Measurements from ENCODE around the gene STX17.
"Not testable (repeated sequence)": the region's sequence is repeated elsewhere in the genome, so short reads cannot be mapped to it uniquely, and the experiment has no call there.

The STX17 gene

GRCh38 chr9:99906403-99907207 is at the start of gene STX17:
STX17 (plus strand) TSS chr9:99906654; CDS start chr9:99915240, 8,586 bp downstream.
- DNase-seq = peak; percentile 83

DNA sequence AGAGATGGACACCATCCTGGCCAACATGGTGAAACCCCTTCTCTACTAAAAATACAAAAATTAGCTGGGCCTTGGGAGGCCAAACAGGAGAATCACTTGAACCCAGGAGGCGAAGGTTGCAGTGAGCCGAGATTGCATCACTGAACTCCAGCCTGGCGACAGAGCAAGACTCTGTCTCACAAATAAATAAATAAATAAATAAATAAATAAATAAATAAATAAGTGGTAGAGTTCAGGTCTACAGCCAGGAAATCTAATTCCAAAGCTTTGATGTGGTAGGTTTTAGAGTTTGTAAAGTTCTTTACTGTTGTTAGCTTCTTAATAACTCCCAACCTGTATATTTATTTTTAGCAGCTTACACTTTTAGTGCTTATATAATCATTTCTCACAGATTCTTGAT is 48.9 kb upstream of the STX17 start:
- DNase-seq = not testable (repeated sequence)

DNA sequence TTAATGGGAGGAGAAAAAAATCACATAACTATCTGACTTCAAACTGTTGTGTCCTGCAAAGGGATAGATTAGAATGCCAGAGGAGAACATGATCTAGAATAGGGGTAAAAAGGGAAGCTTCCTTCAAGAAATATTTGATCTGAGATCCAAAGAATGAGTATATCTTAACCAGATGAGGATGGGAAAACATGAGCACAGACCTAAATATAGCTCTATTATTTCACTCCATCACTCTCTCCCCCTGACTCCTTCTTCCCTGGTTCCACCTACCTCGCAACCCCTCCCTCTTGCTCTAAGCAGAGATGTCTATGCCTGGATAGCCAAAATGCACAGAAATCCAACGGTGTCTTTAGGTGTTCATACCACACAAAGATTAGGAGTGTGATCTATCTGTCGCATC is 48.4 kb upstream of the STX17 start:
- no peak for DNase-seq

- DNase-seq = peak; percentile 47
Observed at GRCh38 chr9:99859243-99859980, 47.0 kb upstream of the STX17 start.

- DNase-seq = no peak
Observed at GRCh38 chr9:99860266-99860665, 46.2 kb upstream of the STX17 start.

DNA sequence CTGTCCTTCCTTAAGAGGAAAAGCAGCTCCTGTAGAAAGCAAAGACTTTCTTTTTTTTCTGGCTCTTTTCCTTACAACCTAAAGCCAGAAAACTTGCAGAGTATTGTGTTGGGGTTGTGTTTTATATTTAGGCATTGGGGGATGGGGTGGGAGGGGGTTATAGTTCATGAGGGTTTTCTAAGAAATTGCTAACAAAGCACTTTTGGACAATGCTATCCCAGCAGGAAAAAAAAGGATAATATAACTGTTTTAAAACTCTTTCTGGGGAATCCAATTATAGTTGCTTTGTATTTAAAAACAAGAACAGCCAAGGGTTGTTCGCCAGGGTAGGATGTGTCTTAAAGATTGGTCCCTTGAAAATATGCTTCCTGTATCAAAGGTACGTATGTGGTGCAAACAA is 42.5 kb upstream of the STX17 start:
- DNase-seq = no peak

- no peak for DNase-seq
Observed at GRCh38 chr9:99866398-99866797, 40.1 kb upstream of the STX17 start.

DNA sequence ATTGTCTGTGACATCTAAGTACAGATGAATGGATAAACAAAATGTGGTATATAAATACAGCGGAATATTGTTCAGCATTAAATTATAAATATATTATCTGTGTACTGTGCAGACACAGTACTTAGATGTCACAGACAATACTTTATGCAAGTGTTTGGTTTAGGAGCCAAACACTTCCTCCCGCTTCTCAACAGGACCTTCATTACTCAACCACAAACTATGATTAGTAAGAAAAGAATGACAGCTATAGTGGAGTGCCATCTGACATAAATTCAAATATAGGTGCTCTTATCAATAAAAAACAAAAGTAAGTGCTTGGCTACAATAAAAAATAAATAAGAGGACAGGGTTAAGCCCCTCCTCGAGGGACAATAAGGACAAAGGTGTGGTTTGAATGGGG is 38.9 kb upstream of the STX17 start:
- DNase-seq = no peak

GRCh38 chr9:99867968-99868367 is 38.5 kb upstream of the STX17 start:
- no peak for DNase-seq

GRCh38 chr9:99868845-99869244 is 37.6 kb upstream of the STX17 start:
- DNase-seq = no peak

GRCh38 chr9:99870126-99870525 is 36.3 kb upstream of the STX17 start:
- no peak for DNase-seq

DNA sequence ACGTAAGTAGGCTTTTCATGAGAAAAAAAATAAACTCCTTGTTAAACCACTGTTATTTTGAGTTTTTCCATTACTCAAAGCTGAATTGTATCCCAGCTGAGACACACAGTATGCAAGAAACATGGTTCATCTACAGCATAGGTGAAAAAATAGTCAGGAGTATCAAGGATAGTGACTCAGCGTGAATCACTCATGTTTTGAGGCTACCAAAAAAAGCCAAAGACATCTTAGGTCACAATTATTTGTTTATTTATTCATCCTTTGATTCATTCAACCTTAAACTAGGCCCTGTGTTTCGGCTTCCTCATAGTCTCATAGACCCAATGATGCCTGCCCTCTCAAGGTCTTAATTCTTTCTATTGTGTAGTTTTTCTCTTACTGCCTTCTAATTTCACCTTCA is 32.9 kb upstream of the STX17 start:
- no peak for DNase-seq

DNA sequence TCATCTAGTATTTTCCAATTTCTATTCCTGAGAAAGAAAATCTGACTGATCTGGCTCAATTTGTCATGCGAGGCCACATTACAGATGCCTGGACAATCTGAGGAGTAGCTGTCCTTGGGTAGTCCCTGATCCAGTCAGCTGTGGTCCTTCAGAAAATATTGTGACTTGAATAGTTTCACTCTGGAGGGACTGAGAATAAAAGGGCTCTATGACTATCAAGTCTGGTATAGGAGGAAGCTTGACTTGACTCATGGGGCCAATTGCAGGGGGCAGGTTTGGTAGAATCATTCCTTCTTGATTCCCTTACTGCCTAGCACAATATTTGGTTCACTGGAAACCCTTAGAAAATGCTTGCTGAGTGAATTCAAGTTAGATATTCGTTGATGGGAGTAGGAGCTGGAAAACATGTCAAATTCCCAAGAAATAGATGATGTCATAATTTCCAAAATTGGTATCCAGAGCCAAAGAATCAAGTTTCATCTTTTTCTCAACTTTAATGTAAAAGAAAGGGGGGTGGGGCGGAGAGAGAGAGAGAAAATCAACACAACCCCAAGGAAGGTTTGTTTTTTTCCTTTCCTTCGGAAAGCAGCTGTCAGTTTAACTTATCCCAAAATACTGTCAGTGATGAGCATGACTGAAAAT is 32.4 kb upstream of the STX17 start:
- no peak for DNase-seq

DNA sequence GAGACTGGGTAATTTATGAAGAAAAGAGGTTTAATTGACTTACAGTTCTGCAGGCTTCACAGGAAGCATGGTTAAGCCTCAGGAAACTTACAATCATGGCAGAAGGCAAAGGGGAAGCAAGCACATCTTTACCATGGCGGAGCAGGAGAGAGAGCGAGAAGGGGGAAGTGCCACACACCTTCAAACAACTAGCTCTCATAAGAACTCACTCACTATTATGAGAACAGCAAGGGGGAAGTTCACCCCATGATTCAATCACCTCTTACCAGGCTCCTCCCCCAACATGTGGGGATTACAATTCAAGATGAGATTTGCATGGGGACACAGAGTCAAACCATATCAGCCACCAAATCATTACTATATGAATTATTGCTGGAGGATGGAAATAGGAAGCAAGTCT is 30.3 kb upstream of the STX17 start:
- no peak for DNase-seq

GRCh38 chr9:99878651-99879050 is 27.8 kb upstream of the STX17 start:
- DNase-seq = no peak

DNA sequence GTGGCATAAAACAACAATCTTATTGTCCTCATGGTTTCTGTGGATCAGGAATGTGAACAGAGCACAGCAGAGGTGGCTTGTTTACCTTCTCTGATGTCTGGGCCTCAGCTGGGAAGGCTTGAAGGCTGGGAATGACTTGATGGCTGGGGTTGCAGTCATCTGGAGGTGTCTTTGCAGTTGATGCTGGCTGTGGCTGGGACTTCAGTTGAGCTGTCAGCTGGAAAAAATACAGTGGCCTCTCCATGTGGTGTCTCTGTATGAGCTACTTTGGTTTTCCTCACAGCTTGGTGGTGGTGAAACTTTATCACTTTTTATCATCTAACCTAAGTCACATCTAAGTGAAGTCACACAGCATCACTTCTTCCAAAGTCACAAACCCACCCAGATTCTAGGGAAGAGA is 24.7 kb upstream of the STX17 start:
- no peak for DNase-seq

DNA sequence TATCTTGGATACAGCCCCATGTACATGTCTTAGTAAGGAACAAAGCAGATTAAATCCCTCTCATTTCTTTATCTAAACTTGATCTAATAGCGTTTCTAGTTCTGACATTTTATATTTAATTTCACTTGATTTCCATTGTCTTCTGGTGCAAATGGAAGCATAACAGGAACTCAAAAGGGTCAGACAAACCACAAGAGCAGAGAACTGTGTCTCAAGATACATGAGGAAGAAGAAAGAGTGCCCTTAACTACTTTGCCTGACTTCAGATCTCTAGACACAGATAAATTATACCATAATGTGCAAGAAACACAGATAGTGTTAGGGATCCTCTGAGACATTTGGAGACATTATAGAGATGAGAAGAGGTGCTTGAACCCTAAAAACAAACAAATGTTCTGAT is 20.7 kb upstream of the STX17 start:
- DNase-seq = no peak

DNA sequence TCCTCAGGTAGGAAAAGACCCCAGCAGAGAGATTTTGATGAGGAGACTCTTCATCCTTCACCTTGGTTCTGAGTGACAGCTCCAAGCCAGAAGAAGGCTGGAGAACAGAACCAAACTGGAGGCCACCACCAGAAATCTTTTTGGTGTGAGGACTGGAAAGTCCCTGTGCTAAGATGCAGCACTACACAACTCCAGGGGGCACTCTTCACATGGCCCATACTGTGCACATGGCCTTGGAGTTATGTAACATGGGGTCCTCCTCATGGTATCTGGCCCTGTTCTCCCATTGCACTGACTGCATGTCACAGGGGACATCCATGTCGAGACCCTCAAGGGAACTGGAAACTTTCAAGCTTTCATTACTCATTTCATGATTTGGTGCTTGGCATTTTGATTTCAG is 17.3 kb upstream of the STX17 start:
- DNase-seq = no peak

GRCh38 chr9:99894826-99895225 is 11.6 kb upstream of the STX17 start:
- no peak for DNase-seq

DNA sequence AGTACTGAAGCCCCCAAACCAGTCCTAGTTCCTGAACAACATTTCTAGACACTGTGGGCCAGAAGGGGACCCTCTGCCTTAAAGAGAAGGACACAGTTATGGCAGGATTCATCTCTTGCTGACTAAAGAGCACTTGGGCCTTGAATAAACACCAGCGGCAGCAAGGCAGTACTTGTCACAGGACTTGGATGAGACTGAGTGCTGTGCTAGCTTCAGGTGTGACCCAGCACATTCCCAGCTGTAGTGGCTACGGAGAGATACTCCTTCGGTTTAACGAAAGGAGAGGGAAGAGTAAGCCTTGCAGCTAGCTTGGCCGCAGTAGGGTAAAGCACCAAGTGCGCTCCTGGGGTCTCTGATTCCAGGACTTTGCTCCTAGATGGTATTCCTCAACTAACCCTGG is 10.9 kb upstream of the STX17 start:
- DNase-seq = no peak

- DNase-seq = no peak
Observed at GRCh38 chr9:99896119-99896518, 10.3 kb upstream of the STX17 start.

- DNase-seq = no peak
Observed at GRCh38 chr9:99903393-99903792, 3.1 kb upstream of the STX17 start.

- no peak for DNase-seq
Observed at GRCh38 chr9:99905833-99906402, 536 bp upstream of the STX17 start.

- DNase-seq = no peak
Observed at GRCh38 chr9:99907208-99907532, 716 bp downstream of the STX17 start.
